ENCODE data around the gene CTNND2. TPM values are rescaled to one million over a fixed set of nuclear protein-coding genes. Genes with fewer than 3 reads are reported as not detected.

The CTNND2 gene, protein sequence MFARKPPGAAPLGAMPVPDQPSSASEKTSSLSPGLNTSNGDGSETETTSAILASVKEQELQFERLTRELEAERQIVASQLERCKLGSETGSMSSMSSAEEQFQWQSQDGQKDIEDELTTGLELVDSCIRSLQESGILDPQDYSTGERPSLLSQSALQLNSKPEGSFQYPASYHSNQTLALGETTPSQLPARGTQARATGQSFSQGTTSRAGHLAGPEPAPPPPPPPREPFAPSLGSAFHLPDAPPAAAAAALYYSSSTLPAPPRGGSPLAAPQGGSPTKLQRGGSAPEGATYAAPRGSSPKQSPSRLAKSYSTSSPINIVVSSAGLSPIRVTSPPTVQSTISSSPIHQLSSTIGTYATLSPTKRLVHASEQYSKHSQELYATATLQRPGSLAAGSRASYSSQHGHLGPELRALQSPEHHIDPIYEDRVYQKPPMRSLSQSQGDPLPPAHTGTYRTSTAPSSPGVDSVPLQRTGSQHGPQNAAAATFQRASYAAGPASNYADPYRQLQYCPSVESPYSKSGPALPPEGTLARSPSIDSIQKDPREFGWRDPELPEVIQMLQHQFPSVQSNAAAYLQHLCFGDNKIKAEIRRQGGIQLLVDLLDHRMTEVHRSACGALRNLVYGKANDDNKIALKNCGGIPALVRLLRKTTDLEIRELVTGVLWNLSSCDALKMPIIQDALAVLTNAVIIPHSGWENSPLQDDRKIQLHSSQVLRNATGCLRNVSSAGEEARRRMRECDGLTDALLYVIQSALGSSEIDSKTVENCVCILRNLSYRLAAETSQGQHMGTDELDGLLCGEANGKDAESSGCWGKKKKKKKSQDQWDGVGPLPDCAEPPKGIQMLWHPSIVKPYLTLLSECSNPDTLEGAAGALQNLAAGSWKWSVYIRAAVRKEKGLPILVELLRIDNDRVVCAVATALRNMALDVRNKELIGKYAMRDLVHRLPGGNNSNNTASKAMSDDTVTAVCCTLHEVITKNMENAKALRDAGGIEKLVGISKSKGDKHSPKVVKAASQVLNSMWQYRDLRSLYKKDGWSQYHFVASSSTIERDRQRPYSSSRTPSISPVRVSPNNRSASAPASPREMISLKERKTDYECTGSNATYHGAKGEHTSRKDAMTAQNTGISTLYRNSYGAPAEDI (N-terminal part only)
- not detected in 2 replicates for total RNA-seq (2014; rRNA removed; shearing (Covaris generic))

DNA sequence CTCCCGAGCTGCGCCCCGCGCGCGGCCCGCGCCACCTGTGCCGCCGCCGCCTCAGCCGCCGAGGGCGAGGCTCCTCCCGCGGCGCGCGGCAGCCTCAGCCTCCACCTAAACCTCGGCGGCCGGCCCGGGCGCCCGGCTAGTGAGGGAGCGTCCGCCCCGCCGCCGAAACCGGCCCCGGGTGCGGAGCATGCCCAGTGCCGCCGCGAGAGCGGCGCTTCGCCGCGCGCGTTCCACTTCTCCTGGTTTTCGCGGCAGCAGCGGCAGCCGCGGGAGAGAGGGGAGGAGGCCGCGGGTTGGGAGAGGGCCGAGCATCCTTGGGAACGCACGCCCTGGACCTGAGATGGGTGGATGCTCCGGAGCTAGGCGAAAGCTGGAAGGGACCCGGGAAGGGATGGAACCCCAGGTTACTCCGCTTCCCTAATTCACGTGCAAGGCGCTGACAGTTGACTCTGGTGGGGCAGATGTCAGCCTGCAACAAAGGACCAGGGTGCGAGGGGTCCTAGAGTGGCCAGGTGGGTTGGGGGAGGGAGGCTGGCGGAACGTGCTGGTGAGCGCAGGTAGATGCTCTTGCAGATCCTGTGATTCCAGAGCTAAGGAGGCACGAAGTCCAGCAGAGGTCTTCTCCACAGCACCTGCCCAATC is at the start of gene CTNND2:
Gene CTNND2 (minus strand): TSS at position 182 of the 642 bp plus-strand sequence. CDS start 593 bp downstream, outside the sequence.
- no peaks in the 10 kb centered on the region for H3K27me3 ChIP-seq
- H3K4me3 ChIP-seq: no peak within 1 kb of the TSS
- DNase-seq: no peak
- no peaks in the 10 kb centered on the region for H3K9me3 ChIP-seq (replicated peaks)
- H3K27ac ChIP-seq: no peak within 1 kb of the TSS
- no peaks in the 10 kb centered on the region for H3K4me1 ChIP-seq
- H3K36me3 ChIP-seq: no peaks in the 10 kb centered on the region

DNA sequence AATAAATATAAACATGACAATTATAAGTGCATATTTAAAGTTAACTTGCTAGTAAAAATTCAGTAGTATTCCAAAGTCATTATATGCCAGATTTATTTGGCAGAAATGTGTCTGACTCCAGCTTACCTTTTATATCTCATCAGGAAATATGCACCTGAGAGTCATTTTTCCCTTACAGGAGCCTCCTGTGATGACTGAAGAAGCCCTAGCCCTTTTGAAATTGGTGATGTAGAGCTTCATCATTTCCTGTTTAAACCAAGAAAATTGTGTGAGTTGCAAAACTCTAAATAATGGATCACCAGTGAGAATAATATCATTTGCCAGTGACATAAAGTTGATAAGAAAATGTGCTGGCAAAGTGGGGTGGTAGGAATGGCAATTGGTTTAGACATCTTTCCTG is 42.1 kb upstream of the CTNND2 start:
- Histone ChIP-seq H3K27ac (no peak overlapping the region), H3K27me3 (no peaks in the 10 kb centered on the region), H3K9me3 (replicated peaks) (no peaks in the 10 kb centered on the region), H3K36me3 (no peaks in the 10 kb centered on the region), H3K4me1 (no peaks in the 10 kb centered on the region), H3K4me3 (no peak overlapping the region)
- no peak for DNase-seq

DNA sequence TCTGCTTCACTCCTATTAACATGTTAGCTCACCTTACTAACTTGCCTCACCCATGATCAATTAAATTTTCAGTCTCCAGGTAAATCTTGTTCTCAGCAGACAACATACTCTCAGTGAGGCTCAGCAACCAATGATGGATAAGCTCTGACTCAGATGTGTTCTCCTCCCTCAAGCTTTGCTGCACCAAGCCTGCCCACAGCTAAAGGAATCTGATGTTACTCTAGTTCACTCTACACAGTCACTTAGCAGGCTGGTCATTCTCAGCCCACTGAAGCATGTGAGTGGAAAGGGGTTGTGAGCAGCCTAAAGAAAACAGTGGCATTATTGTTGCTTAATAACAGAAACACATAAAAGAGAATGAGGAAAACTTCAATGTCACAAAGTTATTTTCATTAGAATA is 37.3 kb upstream of the CTNND2 start:
- no peaks in the 10 kb centered on the region for H3K36me3 ChIP-seq
- H3K4me1 ChIP-seq: no peaks in the 10 kb centered on the region
- H3K9me3 ChIP-seq (replicated peaks): no peaks in the 10 kb centered on the region
- H3K27ac ChIP-seq: no peak overlapping the region
- H3K27me3 ChIP-seq: no peaks in the 10 kb centered on the region
- DNase-seq: no peak
- no peak overlapping the region for H3K4me3 ChIP-seq

DNA sequence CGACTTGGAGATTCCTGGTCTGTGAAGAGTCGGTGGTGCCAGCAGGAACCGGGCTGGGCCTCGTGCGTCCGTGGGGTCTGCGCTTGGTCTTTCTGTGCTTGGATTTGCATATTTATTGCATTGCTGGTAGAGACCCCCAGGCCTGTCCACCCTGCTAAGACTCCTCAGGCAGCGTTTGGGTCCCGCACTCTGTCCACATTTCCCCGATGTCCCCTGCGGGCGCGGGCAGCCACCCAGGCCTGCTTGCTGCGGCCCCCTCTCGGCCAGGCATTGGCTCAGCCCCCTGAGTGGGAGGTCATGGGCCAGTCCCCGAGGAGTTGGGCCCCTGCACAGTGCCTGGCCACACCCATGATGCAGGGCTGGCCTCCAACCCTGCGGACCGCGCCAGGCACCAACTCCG is 27.4 kb upstream of the CTNND2 start:
- no peak for DNase-seq
- Histone ChIP-seq H3K36me3 (no peaks in the 10 kb centered on the region), H3K9me3 (replicated peaks) (no peaks in the 10 kb centered on the region), H3K4me1 (no peaks in the 10 kb centered on the region), H3K27ac (no peak overlapping the region), H3K4me3 (no peak overlapping the region), H3K27me3 (no peaks in the 10 kb centered on the region)

DNA sequence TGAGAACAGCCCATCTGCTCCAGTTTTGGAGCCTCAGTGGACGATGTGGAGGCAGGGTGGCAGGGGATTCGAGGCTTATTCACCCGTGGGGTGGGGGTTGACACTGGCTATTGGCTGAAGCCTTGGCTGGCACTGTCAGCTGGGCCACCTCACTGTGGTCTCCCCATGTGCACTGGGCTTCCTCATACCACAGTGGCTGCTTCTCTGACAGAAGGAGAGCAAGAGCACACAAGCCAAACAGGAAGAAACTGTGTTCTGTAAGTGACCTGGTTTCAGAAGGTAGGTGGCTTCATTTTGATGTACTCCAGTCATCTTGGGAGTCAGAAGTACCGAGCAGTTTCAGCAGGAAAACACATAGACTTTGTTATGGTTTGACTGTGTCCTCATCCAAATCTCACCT is 24.7 kb upstream of the CTNND2 start:
- Histone ChIP-seq H3K27me3 (no peaks in the 10 kb centered on the region), H3K4me1 (no peaks in the 10 kb centered on the region), H3K4me3 (no peak overlapping the region), H3K36me3 (no peaks in the 10 kb centered on the region), H3K27ac (no peak overlapping the region), H3K9me3 (replicated peaks) (no peaks in the 10 kb centered on the region)
- no peak for DNase-seq

DNA sequence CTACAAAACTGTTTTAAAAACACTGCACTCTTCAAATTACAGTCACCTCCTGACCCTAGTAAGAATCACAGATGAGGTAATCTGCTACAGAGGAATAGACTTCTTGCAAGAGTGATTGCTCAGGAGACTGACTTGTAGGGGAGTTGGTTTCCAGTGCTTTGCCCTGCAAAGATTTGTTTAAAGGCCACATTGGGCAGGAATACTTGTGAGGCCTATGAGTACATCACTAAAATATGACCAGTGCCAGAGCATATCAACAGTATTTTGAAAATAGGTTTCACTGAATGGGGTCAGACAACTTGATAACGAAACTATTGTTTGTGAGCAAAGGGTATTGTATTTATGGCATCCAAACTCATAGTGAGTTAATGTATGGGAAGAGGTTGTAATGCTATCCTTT is 21.5 kb upstream of the CTNND2 start:
- Histone ChIP-seq H3K27ac (no peak overlapping the region), H3K4me3 (no peak overlapping the region), H3K36me3 (no peaks in the 10 kb centered on the region), H3K9me3 (replicated peaks) (no peaks in the 10 kb centered on the region), H3K27me3 (no peaks in the 10 kb centered on the region), H3K4me1 (no peaks in the 10 kb centered on the region)
- no peak for DNase-seq

DNA sequence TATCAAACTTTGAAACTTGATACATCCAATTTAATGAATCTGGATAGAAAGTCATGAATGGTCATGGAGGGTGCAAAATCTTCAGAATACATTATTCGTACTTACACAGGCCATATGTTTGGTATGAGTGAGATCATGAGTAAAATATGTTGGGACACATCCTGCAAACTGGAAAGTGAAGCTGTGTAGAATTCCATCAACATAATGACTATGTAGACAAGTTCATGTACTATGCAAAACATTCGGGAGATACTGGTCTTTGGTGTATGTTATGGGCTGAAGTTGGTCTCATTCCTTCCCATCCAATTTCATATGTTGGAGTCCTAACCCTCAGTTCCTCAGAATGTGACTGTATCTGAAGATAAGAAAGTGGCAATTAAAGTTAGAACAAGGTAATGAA is 18.1 kb upstream of the CTNND2 start:
- Histone ChIP-seq H3K36me3 (no peaks in the 10 kb centered on the region), H3K4me3 (no peak overlapping the region), H3K4me1 (no peaks in the 10 kb centered on the region), H3K9me3 (replicated peaks) (no peaks in the 10 kb centered on the region), H3K27ac (no peak overlapping the region), H3K27me3 (no peaks in the 10 kb centered on the region)
- DNase-seq: no peak

DNA sequence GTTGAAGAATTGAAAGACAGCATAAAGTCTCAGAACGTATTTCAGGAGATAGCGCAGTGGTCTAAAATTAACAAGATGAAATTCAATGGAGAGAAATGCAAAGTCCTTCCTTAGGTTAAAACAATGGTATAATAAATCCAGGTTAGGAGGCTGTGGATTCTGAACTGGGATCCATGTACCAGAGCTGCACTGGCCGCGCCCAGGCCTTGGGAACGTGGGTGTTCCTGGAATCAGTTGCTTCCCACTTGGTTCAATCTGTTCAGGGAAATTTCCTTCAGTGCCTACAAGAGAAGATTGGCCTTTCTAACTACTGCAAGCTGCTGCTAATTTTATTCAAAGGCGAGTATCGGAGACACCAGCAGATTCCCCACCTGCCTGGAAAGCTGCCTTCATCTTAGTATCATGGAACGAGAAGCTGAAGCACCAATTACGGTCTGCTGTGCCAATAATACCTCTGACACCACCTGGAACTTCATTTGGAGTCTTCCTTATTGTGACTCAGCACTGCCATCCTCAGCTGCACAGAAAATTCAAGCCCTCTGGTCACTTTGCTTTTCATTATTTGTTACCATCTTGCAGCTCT is 14.3 kb upstream of the CTNND2 start:
- Histone ChIP-seq H3K36me3 (no peaks in the 10 kb centered on the region), H3K4me3 (no peak overlapping the region), H3K27me3 (no peaks in the 10 kb centered on the region), H3K4me1 (no peaks in the 10 kb centered on the region), H3K9me3 (replicated peaks) (no peaks in the 10 kb centered on the region), H3K27ac (no peak overlapping the region)
- DNase-seq: no peak

DNA sequence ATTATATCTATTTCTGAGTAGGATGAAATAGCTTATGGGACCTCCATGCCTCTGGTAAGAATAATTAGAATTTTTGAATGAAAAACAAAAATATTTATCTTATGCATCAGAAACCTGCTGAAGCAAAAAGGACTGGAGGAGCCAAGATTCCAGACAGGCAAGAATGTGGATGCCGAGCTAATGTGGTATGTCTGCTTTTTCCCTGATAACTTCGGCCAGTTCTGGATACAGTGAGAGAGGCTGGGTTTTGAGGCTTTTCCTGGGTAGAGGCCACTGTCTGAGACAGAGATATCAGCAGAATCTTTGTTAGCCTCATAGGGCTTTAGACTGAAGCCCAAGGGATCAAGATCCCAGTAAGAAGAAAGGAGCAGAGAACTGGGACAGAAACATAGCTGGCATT is 5.2 kb upstream of the CTNND2 start:
- Histone ChIP-seq H3K9me3 (replicated peaks) (no peaks in the 10 kb centered on the region), H3K36me3 (no peaks in the 10 kb centered on the region), H3K27me3 (no peaks in the 10 kb centered on the region), H3K4me3 (no peak overlapping the region), H3K4me1 (no peaks in the 10 kb centered on the region), H3K27ac (no peak overlapping the region)
- no peak for DNase-seq

DNA sequence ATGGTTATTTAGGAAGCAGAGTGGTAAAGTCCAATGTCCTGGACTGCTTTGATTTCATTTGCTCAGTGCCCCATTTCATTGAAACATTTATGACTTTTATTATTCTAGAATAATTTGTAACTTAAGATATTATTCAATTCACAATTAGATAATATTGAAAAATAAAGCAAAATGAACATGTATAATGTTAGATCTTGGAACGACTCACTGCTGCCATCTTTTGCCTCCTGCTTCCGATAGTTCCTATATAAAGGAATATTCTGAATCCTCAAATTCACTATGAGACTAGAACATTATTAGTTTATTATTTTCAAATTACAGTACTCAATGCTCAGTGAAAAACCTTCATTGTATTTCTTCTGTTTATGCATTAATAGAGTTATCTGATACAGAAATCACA is 2.3 kb upstream of the CTNND2 start:
- H3K36me3 ChIP-seq: no peaks in the 10 kb centered on the region
- no peaks in the 10 kb centered on the region for H3K4me1 ChIP-seq
- no peaks in the 10 kb centered on the region for H3K27me3 ChIP-seq
- no peak for DNase-seq
- H3K27ac ChIP-seq: no peak overlapping the region
- no peaks in the 10 kb centered on the region for H3K9me3 ChIP-seq (replicated peaks)
- no peak overlapping the region for H3K4me3 ChIP-seq

DNA sequence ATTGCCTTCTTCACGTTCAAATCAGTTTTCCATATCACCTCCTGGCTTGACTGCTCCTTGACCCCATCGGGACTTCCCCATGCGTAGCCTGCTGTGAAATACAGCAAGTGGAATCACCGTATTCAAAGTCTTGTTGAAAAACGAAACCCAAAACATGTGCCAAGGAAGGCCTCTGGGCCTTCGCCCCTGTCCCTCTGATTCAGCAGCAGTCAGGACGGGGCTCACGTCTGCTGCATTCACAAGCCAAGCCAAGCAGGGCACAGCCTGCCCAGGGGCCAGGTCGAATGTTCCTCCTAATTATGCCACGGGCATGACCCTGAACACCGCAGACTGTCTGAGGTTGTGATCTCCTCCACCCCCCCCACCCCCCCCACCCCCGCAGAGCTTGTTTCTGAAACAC is 960 bp upstream of the CTNND2 start:
- H3K4me1 ChIP-seq: no peaks in the 10 kb centered on the region
- H3K27me3 ChIP-seq: no peaks in the 10 kb centered on the region

DNA sequence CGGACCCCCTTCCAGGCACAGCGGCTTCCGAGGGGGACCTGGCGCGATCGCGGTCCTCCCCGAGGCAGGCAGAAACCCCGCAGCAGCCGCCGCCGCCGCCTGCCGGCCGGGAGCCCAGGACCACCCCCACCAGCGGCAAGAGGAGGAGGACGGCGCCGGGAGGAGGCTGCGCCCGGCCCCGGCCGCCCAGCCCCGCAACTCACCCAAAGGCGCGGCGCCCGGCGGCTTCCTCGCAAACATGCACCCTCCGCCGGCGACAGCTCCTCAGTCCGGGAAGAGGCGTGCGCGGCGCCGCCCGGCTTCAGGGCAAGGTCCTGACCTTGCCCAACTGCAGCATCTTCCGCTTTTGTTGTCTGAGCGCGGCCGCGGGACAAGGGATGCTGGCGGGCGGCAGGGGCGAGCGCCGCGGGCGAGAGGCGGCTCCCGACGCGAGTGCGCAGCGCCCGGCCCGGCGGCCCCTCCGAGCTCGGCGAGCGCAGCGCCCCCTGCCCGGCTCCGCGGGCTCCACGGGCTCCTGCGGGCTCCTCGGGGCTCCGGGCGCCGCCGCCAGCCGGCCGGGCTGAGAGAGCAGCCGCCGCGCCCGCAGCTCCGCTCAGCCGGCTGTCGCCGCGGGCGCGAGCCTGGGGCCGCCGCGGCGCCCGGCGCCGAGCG is 507 bp downstream of the CTNND2 start:
- no peak overlapping the region for H3K4me3 ChIP-seq
- no peak overlapping the region for H3K27ac ChIP-seq
- H3K9me3 ChIP-seq (replicated peaks): no peaks in the 10 kb centered on the region
- no peaks in the 10 kb centered on the region for H3K27me3 ChIP-seq
- H3K36me3 ChIP-seq: no peaks in the 10 kb centered on the region
- no peaks in the 10 kb centered on the region for H3K4me1 ChIP-seq
- no peak for DNase-seq

More for the DNA sequence above, 960 bp upstream of the CTNND2 start:
- Histone ChIP-seq H3K36me3 (no peaks in the 10 kb centered on the region), H3K9me3 (replicated peaks) (no peaks in the 10 kb centered on the region), H3K4me3 (no peak overlapping the region), H3K27ac (no peak overlapping the region)
- DNase-seq: no peak

DNA sequence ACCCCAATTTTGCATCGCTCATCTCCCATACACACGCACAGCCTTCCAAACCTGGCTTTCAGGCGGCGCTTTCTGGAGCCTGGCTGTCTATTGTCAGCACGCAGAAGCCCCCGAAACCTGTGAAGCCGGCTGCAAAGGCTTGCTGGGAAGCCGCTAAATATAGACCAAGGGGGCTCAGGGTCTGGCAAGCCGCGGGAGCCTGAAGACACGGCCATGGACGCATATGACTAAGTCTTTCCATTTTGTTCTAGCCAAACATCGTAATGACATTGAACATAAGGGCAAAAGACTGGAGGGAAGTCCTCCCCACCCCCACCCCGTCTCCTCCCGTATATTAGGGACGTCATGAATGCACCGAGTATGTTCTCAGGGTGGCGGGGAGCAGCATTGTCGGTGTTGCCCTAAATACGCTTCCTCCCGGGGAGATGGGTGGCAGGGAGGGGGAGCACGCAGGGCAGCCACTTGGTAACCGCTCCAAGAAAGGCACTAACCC is 1.1 kb downstream of the CTNND2 start:
- Histone ChIP-seq H3K4me1 (no peaks in the 10 kb centered on the region), H3K4me3 (no peak overlapping the region), H3K9me3 (replicated peaks) (no peaks in the 10 kb centered on the region), H3K27me3 (no peaks in the 10 kb centered on the region), H3K36me3 (no peaks in the 10 kb centered on the region), H3K27ac (no peak overlapping the region)
- no peak for DNase-seq

DNA sequence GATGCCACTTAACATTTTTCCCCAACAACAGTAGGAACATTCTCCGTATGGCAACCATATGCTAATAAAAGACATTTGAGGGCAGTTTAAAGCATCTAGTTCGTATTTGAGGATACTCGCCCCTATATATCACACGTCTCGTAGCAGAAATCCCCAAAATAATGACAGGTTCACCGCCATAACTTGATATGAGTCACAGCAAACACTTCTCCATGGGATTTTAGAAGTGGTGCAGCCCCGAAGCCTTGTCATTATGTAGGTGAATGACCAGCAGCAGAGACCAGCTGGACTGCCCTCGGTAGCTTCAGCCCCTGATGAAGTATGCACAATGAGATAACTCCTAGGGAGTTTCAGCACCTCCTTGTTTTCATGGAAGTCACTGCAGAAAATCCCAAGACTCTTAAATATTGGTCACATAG is 2.0 kb downstream of the CTNND2 start:
- H3K27me3 ChIP-seq: no peaks in the 10 kb centered on the region
- H3K4me1 ChIP-seq: no peaks in the 10 kb centered on the region
- no peak for DNase-seq
- H3K4me3 ChIP-seq: no peak overlapping the region
- H3K36me3 ChIP-seq: no peaks in the 10 kb centered on the region
- H3K27ac ChIP-seq: no peak overlapping the region
- no peaks in the 10 kb centered on the region for H3K9me3 ChIP-seq (replicated peaks)

All from SJCRH30 (cell line).